ENCODE results near the gene UGGT1. TPM values are rescaled to one million over a fixed set of nuclear protein-coding genes. Genes with fewer than 3 reads are reported as not detected.
A peak's percentile ranks its signal among the peaks of the same experiment; 100 is the strongest.

Gene UGGT1
- total RNA-seq, 1 experiment from 2014 or later: 74.1 TPM

DNA sequence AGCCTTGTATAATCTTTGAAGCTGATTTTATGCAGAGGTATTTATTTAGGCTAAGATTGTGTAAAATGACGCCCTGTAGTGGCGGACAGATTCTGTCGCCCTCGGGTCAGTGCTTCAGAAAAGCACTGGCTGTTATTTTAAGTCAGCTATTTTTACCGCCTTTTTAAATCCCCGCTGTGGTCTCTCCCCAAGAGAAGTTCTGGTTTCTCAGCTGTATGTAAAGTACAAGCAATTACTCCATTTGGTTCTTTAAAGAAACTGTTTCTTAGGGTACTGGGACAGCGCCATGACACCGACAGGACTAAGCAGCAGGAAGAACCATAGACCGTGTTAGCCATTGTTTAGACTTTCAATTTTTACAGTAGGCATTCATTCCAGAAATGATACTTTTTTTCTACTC, 65.0 kb downstream of the UGGT1 start:
- DNase-seq (ENCODE audit: low spot score): peak; percentile 77
- Histone ChIP-seq H3K27ac (ENCODE audit: low read depth, low read length, poor library complexity, severe bottlenecking) (peak overlapping the region; percentile 85), H3K27me3 (replicated peaks; ENCODE audit: insufficient read depth, low read depth, low read length, poor library complexity) (no peaks in the 10 kb centered on the region), H3K36me3 (ENCODE audit: insufficient read depth, low read length, poor library complexity, severe bottlenecking) (peaks cover 50% of the 10 kb centered on the region), H3K9me3 (ENCODE audit: low read depth, low read length, poor library complexity, severe bottlenecking) (no peaks in the 10 kb centered on the region), H3K4me1 (ENCODE audit: insufficient read depth, low read length, poor library complexity, severe bottlenecking) (peaks cover 19% of the 10 kb centered on the region), H3K4me3 (ENCODE audit: low read depth, low read length, poor library complexity, severe bottlenecking) (peak overlapping the region; percentile 28)
- BruUV-seq (replicated peaks): no TSS peak
- ChIA-PET CTCF (interaction anchor here (0.6 to 0.9 kb wide), 2 partner anchors 93 to 164 kb away, joined by 3 read pairs; no protein-coding TSS in a partner anchor), POLR2A (ENCODE audit: low non-redundant PET) (interaction anchor here (0.6 kb wide), 1 partner anchor 39 kb away, joined by 4 read pairs; no protein-coding TSS in a partner anchor)
- intact Hi-C loops (cut with micrococcal nuclease; ENCODE audit: unreplicated experiment): no loop called here
- no peak for TF ChIP-seq EZH2 (IDR thresholded peaks at IDR 0.05; ENCODE audit: borderline replicate concordance, low read depth, low read length, poor library complexity, severe bottlenecking)
- TF ChIP-seq, protein P1, sequence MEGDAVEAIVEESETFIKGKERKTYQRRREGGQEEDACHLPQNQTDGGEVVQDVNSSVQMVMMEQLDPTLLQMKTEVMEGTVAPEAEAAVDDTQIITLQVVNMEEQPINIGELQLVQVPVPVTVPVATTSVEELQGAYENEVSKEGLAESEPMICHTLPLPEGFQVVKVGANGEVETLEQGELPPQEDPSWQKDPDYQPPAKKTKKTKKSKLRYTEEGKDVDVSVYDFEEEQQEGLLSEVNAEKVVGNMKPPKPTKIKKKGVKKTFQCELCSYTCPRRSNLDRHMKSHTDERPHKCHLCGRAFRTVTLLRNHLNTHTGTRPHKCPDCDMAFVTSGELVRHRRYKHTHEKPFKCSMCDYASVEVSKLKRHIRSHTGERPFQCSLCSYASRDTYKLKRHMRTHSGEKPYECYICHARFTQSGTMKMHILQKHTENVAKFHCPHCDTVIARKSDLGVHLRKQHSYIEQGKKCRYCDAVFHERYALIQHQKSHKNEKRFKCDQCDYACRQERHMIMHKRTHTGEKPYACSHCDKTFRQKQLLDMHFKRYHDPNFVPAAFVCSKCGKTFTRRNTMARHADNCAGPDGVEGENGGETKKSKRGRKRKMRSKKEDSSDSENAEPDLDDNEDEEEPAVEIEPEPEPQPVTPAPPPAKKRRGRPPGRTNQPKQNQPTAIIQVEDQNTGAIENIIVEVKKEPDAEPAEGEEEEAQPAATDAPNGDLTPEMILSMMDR (conservative IDR thresholded peaks at IDR 0.05; ENCODE audit: low read depth, low read length): no peak

- BruUV-seq (replicated peaks): no TSS peak
- CTCF ChIA-PET: interaction anchor here (0.9 kb wide), 1 partner anchor 93 kb away, joined by 3 read pairs; no protein-coding TSS in a partner anchor
- TF ChIP-seq, protein P1 (conservative IDR thresholded peaks at IDR 0.05; ENCODE audit: low read depth, low read length): no peak
- no peak for TF ChIP-seq EZH2 (IDR thresholded peaks at IDR 0.05; ENCODE audit: borderline replicate concordance, low read depth, low read length, poor library complexity, severe bottlenecking)
- no peak overlapping the region for H3K4me3 ChIP-seq (ENCODE audit: low read depth, low read length, poor library complexity, severe bottlenecking)
- peaks cover 50% of the 10 kb centered on the region for H3K36me3 ChIP-seq (ENCODE audit: insufficient read depth, low read length, poor library complexity, severe bottlenecking)
- H3K9me3 ChIP-seq (ENCODE audit: low read depth, low read length, poor library complexity, severe bottlenecking): no peaks in the 10 kb centered on the region
- POLR2A ChIA-PET (ENCODE audit: low non-redundant PET): no interaction called here
- intact Hi-C loops (cut with micrococcal nuclease; ENCODE audit: unreplicated experiment): no loop called here
- H3K27me3 ChIP-seq (replicated peaks; ENCODE audit: insufficient read depth, low read depth, low read length, poor library complexity): no peaks in the 10 kb centered on the region
- H3K4me1 ChIP-seq (ENCODE audit: insufficient read depth, low read length, poor library complexity, severe bottlenecking): peaks cover 19% of the 10 kb centered on the region
- H3K27ac ChIP-seq (ENCODE audit: low read depth, low read length, poor library complexity, severe bottlenecking): peak overlapping the region; percentile 85
- no peak for DNase-seq (ENCODE audit: low spot score)
These were observed 65.8 kb downstream of the UGGT1 start for GRCh38 chr2:128156812-128157211.

DNA sequence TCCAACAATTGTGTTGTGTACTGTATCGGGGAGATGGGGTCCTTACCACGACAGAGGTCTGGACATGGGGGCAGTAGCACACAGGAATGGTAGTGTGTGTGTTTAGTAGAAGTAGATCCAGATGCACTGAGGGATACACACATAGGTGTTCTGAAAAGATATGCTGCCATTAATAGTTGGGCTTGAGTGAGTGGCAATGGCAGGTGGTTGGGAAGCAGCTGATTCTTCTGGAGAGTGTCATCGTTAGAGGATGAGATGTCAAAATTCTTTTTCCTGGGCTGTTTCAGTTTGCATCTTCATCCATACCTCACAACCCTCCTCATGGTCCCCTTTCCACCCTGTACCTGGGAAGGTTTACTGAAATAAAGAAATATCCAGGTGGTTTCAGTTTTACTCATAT, 66.6 kb downstream of the UGGT1 start:
- CTCF ChIA-PET: no interaction called here
- no peak for DNase-seq (ENCODE audit: low spot score)
- intact Hi-C loops (cut with micrococcal nuclease; ENCODE audit: unreplicated experiment): no loop called here

More for the DNA sequence above, 66.6 kb downstream of the UGGT1 start:
- POLR2A ChIA-PET (ENCODE audit: low non-redundant PET): no interaction called here
- Histone ChIP-seq H3K4me1 (ENCODE audit: insufficient read depth, low read length, poor library complexity, severe bottlenecking) (peaks cover 19% of the 10 kb centered on the region), H3K36me3 (ENCODE audit: insufficient read depth, low read length, poor library complexity, severe bottlenecking) (peaks cover 49% of the 10 kb centered on the region), H3K27me3 (replicated peaks; ENCODE audit: insufficient read depth, low read depth, low read length, poor library complexity) (no peaks in the 10 kb centered on the region), H3K4me3 (ENCODE audit: low read depth, low read length, poor library complexity, severe bottlenecking) (no peak overlapping the region), H3K9me3 (ENCODE audit: low read depth, low read length, poor library complexity, severe bottlenecking) (no peaks in the 10 kb centered on the region), H3K27ac (ENCODE audit: low read depth, low read length, poor library complexity, severe bottlenecking) (no peak overlapping the region)
- no TSS peak for BruUV-seq (replicated peaks)
- TF ChIP-seq EZH2 (IDR thresholded peaks at IDR 0.05; ENCODE audit: borderline replicate concordance, low read depth, low read length, poor library complexity, severe bottlenecking): no peak
- TF ChIP-seq, protein P1 (conservative IDR thresholded peaks at IDR 0.05; ENCODE audit: low read depth, low read length): no peak
